IMR-90 (cell line): ENCODE results near the gene CRYM. TPM values are rescaled to one million over a fixed set of nuclear protein-coding genes. Genes with fewer than 3 reads are reported as not detected.

ENCODE experiments used
- ATAC-seq: fragments of 200-7000 bp; cut with Tn5 transposase; 2 replicates; pipeline ENCODE4 v1.9.1; 2020; ENCODE audit warnings: low read depth, mild to moderate bottlenecking, moderate library complexity
- BruUV-seq: library from RNA; stranded (reverse); fragments of 400-500 nt; replicated peaks from 2 replicates; lab custom pipeline; 2021; lab: Mats Ljungman, UMichigan
- CTCF ChIA-PET: fragments of 300-600 bp; formaldehyde crosslinking; extraction: SDS; loops from one replicate; lab custom pipeline; 2021; ENCODE audit warnings: antibody characterized with exemption; lab: Yijun Ruan, JAX
- POLR2A ChIA-PET: fragments of 300-600 bp; sonication (Branson Sonifier 250); formaldehyde crosslinking; loops from one replicate; lab custom pipeline; 2022; ENCODE audit warnings: antibody characterized with exemption; ENCODE audit not compliant: unreplicated experiment; lab: Charles Lee
- DNase-seq: peaks from one replicate; pipeline ENCODE4 v3.0.0; 2013
- H2AFZ ChIP-seq: replicated peaks from 2 replicates; pipeline ENCODE3; 2013; ENCODE audit warnings: low read length, mild to moderate bottlenecking; ENCODE audit not compliant: poor library complexity
- H2AK5ac ChIP-seq: 2 replicates; pipeline ENCODE4 v1.6.1; 2013; ENCODE audit warnings: low read depth, low read length, inconsistent platforms
- H2AK9ac ChIP-seq: replicated peaks from 2 replicates; pipeline ENCODE3; 2013; ENCODE audit warnings: mild to moderate bottlenecking, low read depth, low read length, moderate library complexity; ENCODE audit not compliant: poor library complexity
- H2BK120ac ChIP-seq: 2 replicates; pipeline ENCODE4 v1.6.1; 2013; ENCODE audit warnings: low read depth, low read length, inconsistent platforms
- H2BK15ac ChIP-seq: 3 replicates; pipeline ENCODE4 v1.6.1; 2013; ENCODE audit warnings: low read depth, low read length, inconsistent platforms
- H2BK20ac ChIP-seq: 2 replicates; pipeline ENCODE4 v1.6.1; 2013; ENCODE audit warnings: low read depth, mild to moderate bottlenecking, inconsistent platforms, low read length, moderate library complexity
- H2BK5ac ChIP-seq: 2 replicates; pipeline ENCODE4 v1.6.1; 2013; ENCODE audit warnings: mild to moderate bottlenecking, low read depth, low read length, inconsistent platforms; ENCODE audit not compliant: poor library complexity, severe bottlenecking
- H3K14ac ChIP-seq: replicated peaks from 2 replicates; pipeline ENCODE4 v1.6.1; 2013; ENCODE audit warnings: low read depth, low read length, inconsistent platforms
- H3K18ac ChIP-seq: 2 replicates; pipeline ENCODE4 v1.6.1; 2013; ENCODE audit warnings: low read depth, low read length, control low read depth
- H3K23ac ChIP-seq: 2 replicates; pipeline ENCODE4 v1.6.1; 2013; ENCODE audit warnings: low read depth, low read length, inconsistent platforms
- H3K27ac ChIP-seq: 2 replicates; pipeline ENCODE4 v1.5.1; 2013; ENCODE audit warnings: mild to moderate bottlenecking, control low read depth, low read length; ENCODE audit not compliant: insufficient read depth
- H3K27me3 ChIP-seq: 2 replicates; pipeline ENCODE4 v1.6.1; 2013; ENCODE audit warnings: low read length; ENCODE audit not compliant: control insufficient read depth, insufficient read depth
- H3K36me3 ChIP-seq: 2 replicates; pipeline ENCODE4 v1.6.1; 2013; ENCODE audit warnings: low read length, mixed read lengths; ENCODE audit not compliant: control insufficient read depth, insufficient read depth
- H3K4ac ChIP-seq: 2 replicates; pipeline ENCODE4 v1.6.1; 2013; ENCODE audit warnings: low read depth, low read length, inconsistent platforms
- H3K4me1 ChIP-seq: 2 replicates; pipeline ENCODE4 v1.6.1; 2013; ENCODE audit warnings: low read length, mixed read lengths; ENCODE audit not compliant: control insufficient read depth, insufficient read depth
- H3K4me2 ChIP-seq: 2 replicates; pipeline ENCODE4 v1.6.1; 2013; ENCODE audit warnings: low read depth, mild to moderate bottlenecking, control low read depth, low read length, moderate library complexity
- H3K4me3 ChIP-seq: 2 replicates; pipeline ENCODE4 v1.5.1; 2013; ENCODE audit warnings: low read depth, mild to moderate bottlenecking, control low read depth, low read length, moderate library complexity; ENCODE audit not compliant: insufficient read depth
- H3K56ac ChIP-seq: 2 replicates; pipeline ENCODE4 v1.6.1; 2013; ENCODE audit warnings: low read length, inconsistent platforms; ENCODE audit not compliant: insufficient read depth; ENCODE audit errors: extremely low read depth
- H3K79me1 ChIP-seq, 2 experiments: 2 replicates each; pipeline ENCODE4 v1.6.1; 2013; ENCODE audit warnings: low read length in 2 of 2, inconsistent platforms in 1 of 2, low read depth in 1 of 2
- H3K9ac ChIP-seq: 2 replicates; pipeline ENCODE4 v1.6.1; 2013; ENCODE audit warnings: low read depth, low read length, control low read depth
- H3K9me1 ChIP-seq: 2 replicates; pipeline ENCODE4 v1.6.1; 2013; ENCODE audit warnings: low read length, inconsistent platforms; ENCODE audit not compliant: insufficient read depth
- H3K9me3 ChIP-seq: 2 replicates; pipeline ENCODE4 v1.6.1; 2013; ENCODE audit warnings: low read length; ENCODE audit not compliant: control insufficient read depth, insufficient read depth
- H4K20me1 ChIP-seq: 2 replicates; pipeline ENCODE4 v1.6.1; 2013; ENCODE audit warnings: low read length, inconsistent platforms; ENCODE audit not compliant: insufficient read depth
- H4K5ac ChIP-seq: 2 replicates; pipeline ENCODE4 v1.6.1; 2013; ENCODE audit warnings: mild to moderate bottlenecking, low read depth, low read length, control low read depth
- H4K8ac ChIP-seq, 2 experiments: 2 replicates each; pipeline ENCODE4 v1.6.1; 2013; ENCODE audit warnings: low read depth in 2 of 2, low read length in 2 of 2, control low read depth in 1 of 2, inconsistent platforms in 1 of 2
- H4K91ac ChIP-seq: 2 replicates; pipeline ENCODE4 v1.6.1; 2013; ENCODE audit warnings: low read depth, low read length, inconsistent platforms; ENCODE audit not compliant: insufficient read depth
- BHLHE40 ChIP-seq: fragments of 150-350 bp; IDR thresholded peaks from 2 replicates; pipeline ENCODE4 v1.6.1; 2016; ENCODE audit warnings: mild to moderate bottlenecking, low read depth, low read length
- CEBPB ChIP-seq: IDR thresholded peaks from 2 replicates; pipeline ENCODE4 v1.6.1; 2012; ENCODE audit warnings: low read depth, low read length, improper control_type of control experiment
- CHD1 ChIP-seq: IDR thresholded peaks from 2 replicates; pipeline ENCODE4 v1.6.1; 2012; ENCODE audit warnings: low read depth, low read length, improper control_type of control experiment
- FOS ChIP-seq: fragments of 150-350 bp; IDR thresholded peaks from 2 replicates; pipeline ENCODE4 v1.6.1; 2016; ENCODE audit warnings: low read depth, low read length
- MAFK ChIP-seq: IDR thresholded peaks from 2 replicates; pipeline ENCODE4 v1.6.1; 2012; ENCODE audit warnings: low read depth, low read length, improper control_type of control experiment
- MAZ ChIP-seq: IDR thresholded peaks from 2 replicates; pipeline ENCODE4 v1.6.1; 2012; ENCODE audit warnings: low read depth, mild to moderate bottlenecking, low read length, improper control_type of control experiment, moderate library complexity, borderline replicate concordance
- MXI1 ChIP-seq: IDR thresholded peaks from 2 replicates; pipeline ENCODE4 v1.6.1; 2012; ENCODE audit warnings: low read depth, mild to moderate bottlenecking, low read length, moderate library complexity, borderline replicate concordance
- NFE2L2 ChIP-seq: fragments of 150-350 bp; IDR thresholded peaks from 2 replicates; pipeline ENCODE4 v1.6.1; 2016; ENCODE audit warnings: low read depth, mild to moderate bottlenecking, low read length
- POLR2A ChIP-seq: IDR thresholded peaks from 2 replicates; pipeline ENCODE4 v1.6.1; 2012; ENCODE audit warnings: mild to moderate bottlenecking, low read depth, low read length
- RAD21 ChIP-seq: IDR thresholded peaks from 2 replicates; pipeline ENCODE4 v1.6.1; 2012; ENCODE audit warnings: low read length, improper control_type of control experiment
- RCOR1 ChIP-seq: IDR thresholded peaks from 2 replicates; pipeline ENCODE4 v1.6.1; 2012; ENCODE audit warnings: mild to moderate bottlenecking, low read length, improper control_type of control experiment; ENCODE audit not compliant: insufficient replicate concordance
- RFX5 ChIP-seq: IDR thresholded peaks from 2 replicates; pipeline ENCODE4 v1.8.0; 2012; ENCODE audit warnings: low read depth, mild to moderate bottlenecking, low read length, moderate library complexity
- SMC3 ChIP-seq: fragments of 150-350 bp; IDR thresholded peaks from 2 replicates; pipeline ENCODE4 v1.6.1; 2016; ENCODE audit warnings: low read depth, mild to moderate bottlenecking, antibody characterized with exemption, low read length, moderate library complexity
- WGBS, 2 experiments: methylation state at CpG; one replicate each; pipeline versions ENCODE4 v1.1.5 to v1.1.7; 2013; ENCODE audit warnings: missing lambda C conversion rate in 2 of 2; ENCODE audit not compliant: insufficient read length in 1 of 2; ENCODE audit errors: extremely low coverage in 2 of 2; 5-methylcytosine and 5-hydroxymethylcytosine counted together
- dilution Hi-C: fragments of 300-500 bp; cut with HindIII; formaldehyde crosslinking; loops from one replicate; pipeline ENCODE4 v1.14.3; 2018; ENCODE audit warnings: low sequenced_read_pairs; ENCODE audit not compliant: unreplicated experiment
- in situ Hi-C: fragments of 300-500 bp; cut with MboI; formaldehyde crosslinking; loops from 3 replicates; pipeline ENCODE4 v1.14.3; 2019; ENCODE audit warnings: low sequenced_read_pairs, inconsistent platforms, mixed read lengths
- intact Hi-C: fragments of 100-400 bp; cut with micrococcal nuclease; formaldehyde crosslinking; loops from 2 replicates; pipeline ENCODE4 v1.10.0; 2022
- polyA plus RNA-seq, 3 experiments: library from polyadenylated mRNA; depleted of rRNA; stranded (reverse); fragments of >200 nt; gene quantifications; 2 replicates each; pipeline ENCODE4 v1.2.3, GENCODE V29; 2012; ENCODE audit warnings: low replicate concordance in 1 of 3
- total RNA-seq: library from RNA; depleted of rRNA; stranded (reverse); fragments of >200 nt; gene quantifications from 2 replicates; pipeline ENCODE4 v1.2.3, GENCODE V29; 2012
- TF ChIP-seq, protein P1 (sequence below): conservative IDR thresholded peaks from 2 replicates; pipeline ENCODE4 v1.5.1; 2012; ENCODE audit warnings: mild to moderate bottlenecking, low read depth, low read length, improper control_type of control experiment
- TF ChIP-seq, protein P2 (sequence below): fragments of 150-350 bp; IDR thresholded peaks from 2 replicates; pipeline ENCODE4 v1.6.1; 2017; ENCODE audit warnings: mild to moderate bottlenecking, antibody characterized with exemption, low read length, low read depth

The CRYM gene
- total and polyA plus RNA-seq, 2 of the 4 experiments (the other 2 are of a cell fraction), result not detected

DNA sequence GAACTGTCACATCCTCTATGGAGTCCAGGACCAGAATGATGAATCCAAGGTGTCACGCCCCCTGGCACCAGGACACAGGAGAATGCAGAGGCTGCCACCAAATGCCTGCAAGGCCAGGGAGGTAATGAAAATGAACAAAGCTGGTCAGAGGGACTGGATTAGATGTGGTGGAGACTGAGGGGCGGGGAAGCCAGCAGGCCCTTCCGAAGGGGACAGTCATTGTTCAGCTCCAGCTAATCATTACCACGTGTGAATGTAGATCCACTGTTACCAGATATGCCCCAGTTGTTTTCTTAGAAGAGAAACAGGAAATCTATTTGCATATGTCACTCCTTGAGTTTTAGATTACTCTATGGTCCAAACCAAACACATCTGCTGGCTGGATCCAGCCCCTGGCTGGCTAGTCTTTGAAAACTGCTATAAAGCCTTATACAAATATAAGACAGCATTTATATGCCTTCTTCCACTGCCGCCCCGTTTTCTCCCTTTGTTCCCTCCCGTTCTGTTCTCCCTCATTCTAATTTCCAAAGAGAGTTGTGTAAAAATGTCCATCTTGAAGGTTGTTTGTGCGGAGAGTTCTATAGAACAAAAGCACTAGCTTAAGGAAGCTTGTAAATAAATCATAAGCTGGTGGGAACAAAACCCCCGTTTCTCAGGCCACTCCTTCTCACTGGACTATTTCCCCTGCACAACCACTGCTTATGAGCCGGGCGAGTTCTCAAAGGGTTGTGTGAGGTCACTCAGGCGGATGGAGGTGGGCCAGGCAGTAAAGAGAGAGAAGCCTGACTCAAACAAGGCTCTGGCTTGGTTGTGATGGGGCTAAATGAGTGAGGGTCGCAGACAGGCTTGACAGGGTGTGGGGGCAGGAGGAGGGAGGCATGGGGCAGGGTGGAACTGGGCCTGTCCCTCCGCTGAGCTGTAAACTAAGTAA, 14.2 kb downstream of the CRYM start:
- H3K9ac ChIP-seq, result no peak overlapping the region
- no peaks in the 10 kb centered on the region for H3K36me3 ChIP-seq
- no peak overlapping the region for H3K4me2 ChIP-seq
- dilution Hi-C loops (no loop called here), in situ Hi-C loops (no loop called here), intact Hi-C loops (no loop called here)
- H2BK5ac ChIP-seq, result no peak overlapping the region
- POLR2A ChIA-PET, result no interaction called here
- DNase-seq (peak; percentile 18), ATAC-seq (peak; percentile 16; the same call in 1 of the 2 replicates)
- no peak overlapping the region for H3K18ac ChIP-seq
- H3K4me3 ChIP-seq, result no peak overlapping the region
- H2BK15ac ChIP-seq, result no peak overlapping the region
- H3K27ac ChIP-seq, result no peak overlapping the region
- no peaks in the 10 kb centered on the region for H4K20me1 ChIP-seq
- H2AK5ac ChIP-seq, result no peak overlapping the region
- no peak overlapping the region for H2AK9ac ChIP-seq
- WGBS, 2 experiments, result no CpG with 5 or more reads among the region's 14 CpGs
- peaks cover 3% of the 10 kb centered on the region; the same call in 1 of the 2 replicates for H3K27me3 ChIP-seq
- H3K23ac ChIP-seq, result no peak overlapping the region
- H3K14ac ChIP-seq, result no peak overlapping the region
- no peak overlapping the region for H2BK20ac ChIP-seq
- 0 out of 2 replicates have a peak, but pooled peaks cover 3% of the 10 kb centered on the region for H3K9me1 ChIP-seq
- H4K5ac ChIP-seq, result no peak overlapping the region
- no peaks in the 10 kb centered on the region; the same call in 1 of the 2 replicates for H3K4me1 ChIP-seq
- no peak overlapping the region for H2BK120ac ChIP-seq
- H3K9me3 ChIP-seq, result no peaks in the 10 kb centered on the region
- no peak overlapping the region for H3K4ac ChIP-seq
- no peak overlapping the region for H2AFZ ChIP-seq
- no peaks in the 10 kb centered on the region for H3K79me1 ChIP-seq
- CTCF ChIA-PET, result no interaction called here
- H4K91ac ChIP-seq, result no peak overlapping the region
- H4K8ac ChIP-seq, result no peak overlapping the region
- no peak overlapping the region for H3K56ac ChIP-seq
- no TSS peak for BruUV-seq
- TF ChIP-seq RAD21 (no peak), POLR2A (no peak), RCOR1 (no peak), MXI1 (no peak), MAFK (no peak), RFX5 (no peak), FOS (no peak), CHD1 (no peak), MAZ (no peak), NFE2L2 (no peak), SMC3 (no peak), CEBPB (no peak), BHLHE40 (no peak)
- TF ChIP-seq, protein P1, sequence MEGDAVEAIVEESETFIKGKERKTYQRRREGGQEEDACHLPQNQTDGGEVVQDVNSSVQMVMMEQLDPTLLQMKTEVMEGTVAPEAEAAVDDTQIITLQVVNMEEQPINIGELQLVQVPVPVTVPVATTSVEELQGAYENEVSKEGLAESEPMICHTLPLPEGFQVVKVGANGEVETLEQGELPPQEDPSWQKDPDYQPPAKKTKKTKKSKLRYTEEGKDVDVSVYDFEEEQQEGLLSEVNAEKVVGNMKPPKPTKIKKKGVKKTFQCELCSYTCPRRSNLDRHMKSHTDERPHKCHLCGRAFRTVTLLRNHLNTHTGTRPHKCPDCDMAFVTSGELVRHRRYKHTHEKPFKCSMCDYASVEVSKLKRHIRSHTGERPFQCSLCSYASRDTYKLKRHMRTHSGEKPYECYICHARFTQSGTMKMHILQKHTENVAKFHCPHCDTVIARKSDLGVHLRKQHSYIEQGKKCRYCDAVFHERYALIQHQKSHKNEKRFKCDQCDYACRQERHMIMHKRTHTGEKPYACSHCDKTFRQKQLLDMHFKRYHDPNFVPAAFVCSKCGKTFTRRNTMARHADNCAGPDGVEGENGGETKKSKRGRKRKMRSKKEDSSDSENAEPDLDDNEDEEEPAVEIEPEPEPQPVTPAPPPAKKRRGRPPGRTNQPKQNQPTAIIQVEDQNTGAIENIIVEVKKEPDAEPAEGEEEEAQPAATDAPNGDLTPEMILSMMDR, result no peak
- TF ChIP-seq, protein P2, sequence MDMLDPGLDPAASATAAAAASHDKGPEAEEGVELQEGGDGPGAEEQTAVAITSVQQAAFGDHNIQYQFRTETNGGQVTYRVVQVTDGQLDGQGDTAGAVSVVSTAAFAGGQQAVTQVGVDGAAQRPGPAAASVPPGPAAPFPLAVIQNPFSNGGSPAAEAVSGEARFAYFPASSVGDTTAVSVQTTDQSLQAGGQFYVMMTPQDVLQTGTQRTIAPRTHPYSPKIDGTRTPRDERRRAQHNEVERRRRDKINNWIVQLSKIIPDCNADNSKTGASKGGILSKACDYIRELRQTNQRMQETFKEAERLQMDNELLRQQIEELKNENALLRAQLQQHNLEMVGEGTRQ, result no peak
